Measurements from ENCODE around the gene EFNA5. TPM values are rescaled to one million over a fixed set of nuclear protein-coding genes. Genes with fewer than 3 reads are reported as not detected.

The EFNA5 gene
- total RNA-seq, 1 donor, result 6.5 TPM

GRCh38 chr5:107554776-107555424, 115.8 kb downstream of the EFNA5 start:
- no peak for TF ChIP-seq CTCF (IDR thresholded peaks at IDR 0.05; ENCODE audit: insufficient read depth, low read depth, low read length)
- no peak overlapping the region for H3K4me3 ChIP-seq (ENCODE audit: low read depth, low read length)
- DNase-seq (ENCODE audit: low read depth), result no peak

GRCh38 chr5:107553117-107553555, 117.6 kb downstream of the EFNA5 start:
- DNase-seq (ENCODE audit: low read depth), result no peak
- H3K4me3 ChIP-seq (ENCODE audit: low read depth, low read length), result no peak overlapping the region
- no peak for TF ChIP-seq CTCF (IDR thresholded peaks at IDR 0.05; ENCODE audit: insufficient read depth, low read depth, low read length)

DNA sequence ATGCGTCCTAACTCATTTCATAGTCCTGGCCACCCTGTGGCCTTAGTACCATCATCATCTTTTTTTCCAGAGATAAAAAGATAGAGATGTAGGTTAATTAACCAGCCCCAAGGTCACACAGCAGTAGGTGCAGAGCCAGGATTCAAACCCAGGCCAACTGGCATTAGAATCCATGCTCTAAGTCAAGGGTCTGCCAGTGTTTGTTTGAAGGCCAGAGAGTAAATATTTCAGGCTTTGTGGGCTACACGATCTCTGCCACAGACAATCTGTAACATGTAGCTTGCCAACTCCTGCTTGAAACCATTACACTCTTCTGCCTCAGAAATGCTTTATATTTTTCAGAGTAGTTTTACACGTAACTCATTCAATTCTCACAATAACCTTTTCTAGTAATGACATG, 119.6 kb downstream of the EFNA5 start:
- H3K4me3 ChIP-seq (ENCODE audit: low read depth, low read length), result no peak overlapping the region
- TF ChIP-seq CTCF (IDR thresholded peaks at IDR 0.05; ENCODE audit: insufficient read depth, low read depth, low read length), result no peak
- no peak for DNase-seq (ENCODE audit: low read depth)

- DNase-seq (ENCODE audit: low read depth), result no peak
- TF ChIP-seq CTCF (IDR thresholded peaks at IDR 0.05; ENCODE audit: insufficient read depth, low read depth, low read length), result no peak
- H3K4me3 ChIP-seq (ENCODE audit: low read depth, low read length), result no peak overlapping the region
Measured at GRCh38 chr5:107549567-107549966, 121.2 kb downstream of the EFNA5 start.

- TF ChIP-seq CTCF (IDR thresholded peaks at IDR 0.05; ENCODE audit: insufficient read depth, low read depth, low read length), result no peak
- no peak overlapping the region for H3K4me3 ChIP-seq (ENCODE audit: low read depth, low read length)
- no peak for DNase-seq (ENCODE audit: low read depth)
Measured at GRCh38 chr5:107548477-107548876, 122.3 kb downstream of the EFNA5 start.

DNA sequence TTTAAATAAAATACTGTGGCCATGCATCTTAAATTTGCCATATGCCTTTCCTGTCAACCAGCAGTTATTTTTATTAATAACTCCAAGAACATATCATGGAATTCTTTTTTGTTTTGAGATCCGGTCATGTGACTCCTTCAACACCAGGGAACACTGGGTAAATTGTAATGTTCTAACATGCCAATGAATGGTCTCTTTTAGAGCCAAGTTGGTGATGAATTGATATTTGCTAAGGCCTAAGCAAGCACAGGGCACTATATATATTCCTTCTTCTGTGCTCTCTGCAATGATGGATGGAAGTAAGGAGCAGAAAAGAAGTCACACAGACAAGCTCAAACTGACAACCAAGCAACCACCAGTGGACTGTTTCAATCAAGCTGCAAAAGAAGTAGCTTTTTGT, 124.0 kb downstream of the EFNA5 start:
- no peak for TF ChIP-seq CTCF (IDR thresholded peaks at IDR 0.05; ENCODE audit: insufficient read depth, low read depth, low read length)
- no peak overlapping the region for H3K4me3 ChIP-seq (ENCODE audit: low read depth, low read length)
- DNase-seq (ENCODE audit: low read depth), result no peak

GRCh38 chr5:107545486-107545885, 125.3 kb downstream of the EFNA5 start:
- no peak for DNase-seq (ENCODE audit: low read depth)
- H3K4me3 ChIP-seq (ENCODE audit: low read depth, low read length), result no peak overlapping the region
- TF ChIP-seq CTCF (IDR thresholded peaks at IDR 0.05; ENCODE audit: insufficient read depth, low read depth, low read length), result no peak
